Mammary epithelial cell (primary cell): Measurements from ENCODE around the gene GADD45A.

ENCODE experiments used
- CTCF ChIP-seq, 2 donors: IDR thresholded peaks in 1 of 2; conservative IDR thresholded peaks in 1 of 2; 2 replicates each; pipeline ENCODE4 v1.5.1; 2011 to 2012; ENCODE audit warnings: inconsistent platforms in 2 of 2, low read length in 2 of 2, mild to moderate bottlenecking in 2 of 2, control low read depth in 1 of 2, low read depth in 1 of 2; ENCODE audit not compliant: insufficient read depth in 1 of 2; ENCODE audit errors: extremely low read depth in 1 of 2
- EZH2 ChIP-seq: IDR thresholded peaks from 2 replicates; pipeline ENCODE4 v1.6.1; 2012; ENCODE audit warnings: low read length, inconsistent platforms, borderline replicate concordance

- TF ChIP-seq EZH2 = no peak
- TF ChIP-seq CTCF (conservative IDR thresholded peaks at IDR 0.05 in 1 of 2, IDR thresholded peaks at IDR 0.05 in 1 of 2; ENCODE audit: extremely low read depth in 1 of 2, insufficient read depth in 1 of 2, low read depth in 1 of 2, low read length in 2 of 2) = no peak
These were observed 6.7 kb downstream of the GADD45A start for GRCh38 chr1:67691712-67692111.
